Measurements from ENCODE around the gene CELSR2.
"Not testable (repeated sequence)": the region's sequence is repeated elsewhere in the genome, so short reads cannot be mapped to it uniquely, and the experiment has no call there.

CELSR2 gene

DNA sequence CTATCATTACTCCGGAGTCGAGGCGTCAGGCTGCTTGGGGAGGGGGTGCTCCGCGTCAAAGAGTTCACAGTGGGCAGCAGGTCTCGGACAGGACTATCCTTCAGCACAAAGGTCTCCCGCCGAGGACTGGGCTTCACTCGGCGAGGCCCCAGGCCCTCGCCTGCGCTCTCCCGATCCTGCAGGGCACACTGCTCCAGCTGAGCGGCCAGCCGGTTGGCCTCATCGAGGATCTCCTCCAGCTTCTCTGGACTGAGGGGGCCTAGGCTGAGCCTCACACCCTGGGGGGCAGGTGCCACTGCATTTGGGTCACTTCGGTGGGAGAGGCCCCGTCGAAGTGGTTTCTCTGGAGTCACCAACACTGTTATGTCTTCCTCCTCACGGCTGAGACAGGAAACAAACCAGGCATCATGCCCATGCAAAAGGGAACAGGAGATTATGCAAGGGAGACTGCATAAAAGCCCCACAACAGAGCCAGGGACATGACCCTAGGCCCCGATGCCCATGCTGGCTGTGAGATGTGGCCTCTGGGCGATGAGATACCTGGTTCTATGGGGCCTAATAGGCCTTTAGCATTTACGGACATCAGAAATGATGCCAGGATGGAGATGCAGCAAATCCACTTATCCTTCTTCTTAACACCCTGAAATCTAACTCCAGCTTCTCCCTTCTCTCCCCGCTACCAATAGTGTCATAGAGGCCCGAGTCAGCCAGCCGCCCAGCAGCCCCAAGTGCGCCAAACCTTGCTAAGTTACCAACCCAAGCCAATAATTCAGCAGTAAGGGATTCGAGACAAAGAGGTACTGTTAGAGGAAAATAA lies 32.5 kb downstream of the CELSR2 start:
- DNase-seq, result no peak

DNA sequence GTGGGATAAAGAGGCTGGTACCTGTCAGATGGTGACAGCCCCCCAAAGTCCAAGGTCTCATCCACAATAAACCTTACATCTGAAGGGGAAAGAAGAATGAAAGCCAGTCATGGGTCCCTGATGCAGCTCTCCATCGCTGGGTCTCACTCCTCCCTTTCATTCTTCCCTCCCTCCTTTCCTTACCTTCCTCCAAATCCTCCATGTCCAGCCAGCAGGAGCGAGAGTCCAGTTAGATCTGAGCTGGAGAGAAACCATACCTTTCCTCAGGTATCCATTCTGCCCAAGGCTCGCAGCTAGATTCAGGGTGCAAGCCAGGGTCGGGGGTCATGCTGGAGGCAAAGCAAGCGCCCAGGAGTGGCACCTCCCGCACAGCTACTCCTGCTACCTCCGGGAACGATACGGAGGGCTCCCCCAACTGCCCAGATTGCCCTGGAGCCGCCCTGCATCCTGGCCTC lies 33.2 kb downstream of the CELSR2 start:
- no peak for DNase-seq

DNA sequence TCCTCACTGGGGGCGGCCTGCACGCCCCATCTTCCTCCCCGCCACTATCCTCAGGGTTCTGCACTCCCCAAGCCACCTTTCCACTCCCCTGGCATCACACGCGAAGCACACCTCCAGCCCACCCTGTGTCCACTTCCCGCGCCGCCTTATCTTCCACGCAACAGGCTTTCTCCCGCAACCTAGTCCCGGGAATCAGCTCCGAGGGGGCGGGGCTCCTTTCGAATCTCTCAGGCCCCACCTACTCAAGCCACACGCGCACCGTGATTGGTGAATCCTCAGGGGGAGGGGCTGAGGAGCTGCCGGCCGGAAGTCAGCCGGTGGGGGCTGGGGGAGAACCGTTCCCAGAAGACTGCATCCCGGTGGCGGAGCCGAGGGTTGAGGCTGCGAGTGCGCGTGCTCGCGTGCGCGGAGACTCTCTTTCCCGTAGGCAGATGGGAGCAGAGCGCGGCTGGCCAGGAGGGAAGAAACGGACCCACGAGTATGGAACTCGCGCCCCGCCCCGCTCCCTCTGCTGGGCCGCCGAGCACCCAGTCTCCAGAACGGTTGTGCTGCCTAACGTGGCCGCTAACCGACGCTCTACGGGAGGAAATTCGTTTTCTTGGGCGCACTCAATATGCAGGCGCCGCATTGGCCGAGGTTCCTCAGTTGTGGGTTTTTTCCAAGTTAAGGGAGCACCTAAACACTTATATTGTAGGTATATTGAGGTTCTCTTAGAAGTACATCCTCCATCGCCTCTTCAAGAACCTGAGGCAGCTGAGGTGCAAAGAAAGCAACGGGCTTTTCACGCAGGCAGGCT lies 33.8 kb downstream of the CELSR2 start, which contains the start of gene PSRC1:
TSS of gene PSRC1 (minus strand) at position 194 of the 796 bp plus-strand sequence.
- DNase-seq, result peak; percentile 94

DNA sequence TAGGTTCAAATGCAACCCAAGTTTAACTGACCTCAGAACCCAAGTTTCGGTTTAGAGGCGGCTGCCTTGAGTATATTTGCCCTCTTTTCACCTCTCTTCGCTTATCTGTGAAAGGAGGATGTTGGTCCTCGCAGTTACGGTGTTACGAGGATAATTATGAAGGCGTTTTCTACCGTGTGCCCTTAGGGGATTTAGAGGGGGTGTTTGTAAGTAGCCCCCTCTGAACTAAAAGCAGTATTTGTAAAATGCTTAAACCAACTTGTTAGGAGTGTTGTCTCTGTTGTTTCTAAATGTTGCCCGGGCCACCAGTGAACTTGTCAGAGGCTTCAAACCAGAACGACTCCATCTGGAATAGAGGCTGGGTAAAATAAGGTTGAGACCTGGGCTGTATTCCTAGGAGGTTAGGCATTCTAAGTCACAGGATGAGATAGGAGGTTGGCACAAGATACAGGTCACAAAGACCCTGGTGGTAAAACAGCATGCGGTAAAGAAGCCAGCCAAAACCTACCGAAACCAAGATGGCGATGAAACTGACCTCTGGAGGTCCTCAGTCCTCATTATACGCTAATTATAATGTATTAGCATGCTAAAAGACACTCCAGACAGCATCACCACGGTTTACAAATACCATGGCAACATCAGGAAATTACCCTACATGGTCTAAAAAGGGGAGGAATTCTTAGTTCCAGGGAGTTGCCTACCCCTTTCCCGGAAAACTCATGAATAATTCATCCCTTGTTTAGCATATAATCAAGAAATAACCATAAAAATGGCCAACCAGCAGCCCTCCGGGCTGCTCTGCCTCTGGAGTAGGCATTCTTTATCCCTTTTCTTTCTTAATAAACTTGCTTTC lies 34.6 kb downstream of the CELSR2 start:
- DNase-seq, result no peak

DNA sequence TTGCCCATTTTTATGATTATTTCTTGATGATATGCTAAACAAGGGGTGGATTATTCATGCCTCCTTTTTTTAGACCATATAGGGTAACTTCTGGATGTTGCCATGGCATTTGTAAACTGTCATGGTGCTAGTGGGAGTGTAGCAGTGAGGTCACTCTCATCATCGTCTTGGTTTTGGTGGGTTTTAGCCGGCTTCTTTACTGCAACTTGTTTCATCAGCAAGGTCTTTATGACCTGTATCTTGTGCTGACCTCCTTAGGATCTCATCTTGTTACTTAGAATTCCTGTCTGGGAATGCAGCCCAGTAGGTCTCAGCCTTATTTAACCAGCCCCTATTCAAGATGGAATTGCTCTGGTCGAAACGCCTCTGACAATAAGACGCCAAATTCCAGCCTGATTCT lies 37.4 kb downstream of the CELSR2 start:
- not testable (repeated sequence) for DNase-seq

DNA sequence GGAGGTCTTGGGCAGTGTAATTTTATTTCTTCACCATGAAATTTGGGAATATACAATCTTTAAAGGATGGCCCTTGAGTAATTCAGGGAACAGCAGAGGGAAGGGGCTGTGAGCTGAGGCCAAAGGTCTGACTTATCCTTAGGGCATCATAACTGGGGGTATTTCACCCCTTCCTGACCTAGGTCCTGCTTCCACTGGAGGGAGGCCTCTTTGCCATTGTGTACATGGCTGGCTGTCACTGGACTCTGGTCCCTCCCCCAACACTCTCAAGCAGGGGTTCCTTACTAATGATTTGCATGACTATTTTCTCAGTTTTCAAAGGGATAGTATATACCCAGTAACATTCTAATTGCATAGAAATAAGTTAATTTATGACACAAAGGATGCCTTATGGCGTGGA lies 40.8 kb downstream of the CELSR2 start:
- DNase-seq, result no peak

DNA sequence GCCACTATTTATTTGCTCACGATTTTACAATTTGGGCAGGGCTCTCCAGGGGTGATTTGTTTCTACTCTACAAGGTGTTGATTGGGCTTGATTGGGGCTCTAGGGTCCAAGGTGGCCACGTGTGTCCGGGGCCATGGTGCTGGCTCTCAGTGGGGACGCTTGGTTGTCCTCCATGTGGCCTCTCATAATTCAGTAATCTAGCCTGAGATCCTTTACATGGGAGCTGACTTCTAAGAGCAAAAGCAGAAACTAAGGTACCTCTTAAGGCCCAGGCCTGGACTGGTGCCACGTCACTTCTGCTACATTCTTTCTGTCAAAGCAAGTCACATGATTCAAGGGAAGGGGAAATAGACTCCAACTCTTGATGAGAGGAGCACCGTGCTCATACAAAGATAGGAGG lies 41.7 kb downstream of the CELSR2 start:
- DNase-seq, result no peak

DNA sequence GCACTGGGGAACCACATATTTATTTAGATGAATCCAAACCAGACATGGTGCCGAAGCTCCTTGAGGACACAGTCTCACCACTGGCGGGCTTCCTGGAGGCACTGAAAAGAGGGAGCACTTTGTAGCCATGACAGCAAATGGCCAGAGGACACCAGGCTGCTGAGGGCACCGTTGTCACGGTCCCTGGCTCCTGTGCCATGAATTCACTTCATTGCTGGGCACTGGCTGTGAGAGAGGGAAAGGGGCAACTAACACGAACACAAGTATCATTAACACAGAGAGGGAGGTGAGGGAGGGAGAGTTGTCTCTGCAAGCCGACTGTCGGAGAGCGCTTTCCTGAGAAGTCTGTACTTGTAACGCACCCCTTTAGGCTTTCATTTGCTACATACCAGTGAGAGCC lies 43.0 kb downstream of the CELSR2 start:
- DNase-seq, result no peak

DNA sequence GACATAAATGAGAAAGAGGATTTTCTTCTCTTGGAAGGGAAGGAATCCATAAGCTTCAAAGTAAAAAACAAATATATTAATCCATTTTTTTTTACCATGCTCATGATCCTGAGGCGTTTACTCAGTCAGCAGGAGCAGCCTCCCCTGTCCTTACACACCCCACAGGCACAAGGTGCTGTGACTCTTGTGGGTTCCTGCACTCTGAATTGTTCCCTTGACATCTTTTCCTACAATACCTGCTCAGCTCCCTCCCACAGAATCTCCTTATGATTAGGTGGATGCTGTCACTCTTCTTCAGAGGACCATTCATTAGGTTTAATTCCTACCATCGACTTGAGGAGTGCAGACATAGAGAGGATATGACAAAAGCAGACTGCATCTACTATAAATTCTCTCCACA lies 43.7 kb downstream of the CELSR2 start:
- DNase-seq, result no peak

DNA sequence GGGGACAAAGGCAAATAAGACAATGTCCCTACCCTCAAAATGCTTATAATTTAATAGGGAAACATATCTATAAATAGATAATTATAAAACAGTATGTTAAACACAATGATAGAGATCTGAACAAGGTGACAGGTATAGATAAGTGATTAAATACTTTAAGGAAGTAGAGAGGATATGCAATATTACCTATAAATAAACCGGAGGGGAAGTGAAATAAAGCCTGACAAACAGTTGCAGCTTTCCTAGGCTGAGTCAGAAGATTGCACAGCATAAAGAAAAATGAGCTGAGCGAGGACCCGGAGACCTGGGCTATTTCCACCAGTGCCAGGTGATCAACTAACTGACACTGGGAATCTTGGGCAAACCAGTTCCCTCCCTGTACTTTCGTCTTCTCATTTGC lies 45.1 kb downstream of the CELSR2 start:
- no peak for DNase-seq

DNA sequence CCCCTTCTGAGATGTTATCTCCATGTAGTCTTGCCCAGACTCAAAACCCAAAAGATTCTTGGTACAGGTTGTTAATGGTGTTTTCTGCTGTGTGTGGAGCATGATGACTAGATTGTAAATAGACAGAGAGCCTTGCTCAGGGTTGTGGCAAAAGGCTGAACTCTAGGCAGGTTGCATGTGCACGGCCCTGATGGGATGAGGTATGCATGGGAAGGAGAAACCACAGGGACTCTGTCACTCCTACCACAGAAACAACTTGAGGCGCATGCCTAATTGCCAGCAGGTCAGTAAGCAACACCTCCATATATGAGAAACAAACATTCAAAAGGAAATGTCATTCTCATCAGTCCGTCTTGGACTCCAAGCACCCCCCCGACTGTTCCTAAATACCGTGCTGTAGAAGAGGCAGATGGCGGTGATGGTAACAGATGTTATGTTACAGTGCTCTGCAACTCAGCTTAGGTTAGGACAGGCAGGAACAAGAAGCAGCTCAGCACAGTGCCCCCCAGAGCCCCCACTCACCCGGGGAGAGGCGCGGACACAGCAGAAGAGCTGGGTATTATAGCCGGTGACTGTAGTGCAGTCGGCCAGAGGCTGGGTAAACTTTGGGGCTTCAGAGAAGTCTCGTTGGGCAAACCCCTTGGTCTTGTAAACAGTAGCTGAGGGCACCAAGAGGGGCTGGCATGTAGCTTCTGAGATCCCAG lies 46.5 kb downstream of the CELSR2 start:
- no peak for DNase-seq

DNA sequence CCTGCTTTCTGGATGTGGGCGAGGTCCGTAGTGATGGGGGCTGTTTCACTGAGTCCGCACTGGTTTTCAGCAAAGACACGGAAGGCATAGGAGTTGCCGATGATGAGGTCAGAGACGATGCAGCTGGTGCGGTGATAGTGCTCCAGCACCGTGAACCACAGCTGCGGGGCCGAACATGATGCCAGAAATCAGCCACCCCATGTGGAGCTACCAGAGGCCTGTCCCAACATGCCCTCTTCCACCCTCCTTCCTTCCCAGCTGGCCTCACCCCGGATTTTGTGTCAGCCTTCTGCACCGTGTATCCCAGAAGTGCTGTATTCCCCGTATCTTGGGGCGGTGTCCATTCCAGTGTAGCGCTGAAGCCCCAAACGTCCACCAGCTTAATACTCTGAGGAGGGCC lies 47.4 kb downstream of the CELSR2 start:
- no peak for DNase-seq

DNA sequence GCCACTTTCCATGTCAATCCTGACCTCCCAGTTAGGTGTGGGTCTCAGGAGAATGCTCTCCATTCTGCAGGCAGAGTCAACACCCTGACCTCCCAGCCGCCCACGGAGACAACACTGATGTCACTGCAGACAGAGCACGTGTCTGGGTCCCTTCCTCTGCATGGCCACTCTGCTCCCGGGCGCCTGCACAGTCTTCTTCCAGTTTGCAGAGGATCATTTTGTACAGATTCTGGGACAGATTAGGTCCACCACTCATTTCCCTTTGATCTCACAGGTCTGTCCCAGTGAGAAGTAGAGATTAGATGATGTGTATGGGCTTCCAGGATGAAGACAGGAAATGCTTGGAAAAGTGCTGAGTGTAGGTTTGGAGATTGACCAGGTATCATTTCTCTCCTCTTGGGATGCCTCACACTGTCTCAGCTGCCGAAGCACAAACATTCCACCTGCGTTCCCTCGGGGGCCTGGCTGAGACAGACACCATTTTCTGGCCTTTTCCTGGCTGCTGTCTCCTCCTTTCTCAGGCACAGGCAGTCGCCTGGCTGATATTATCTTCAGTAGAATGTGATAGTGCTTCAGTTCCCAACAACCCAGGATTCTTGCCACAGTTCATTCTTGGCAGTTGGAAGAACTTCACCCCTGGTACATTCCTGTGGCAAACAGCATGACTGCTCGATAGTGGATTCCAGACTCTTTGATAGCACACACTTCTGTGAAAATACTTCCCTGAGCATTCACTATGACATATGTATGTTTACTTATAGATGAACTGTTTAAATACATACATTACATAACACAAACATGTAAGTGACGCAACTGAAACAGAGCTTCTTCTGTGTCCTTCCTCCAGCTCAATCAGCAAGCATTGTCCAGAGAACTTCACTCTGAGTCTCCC lies 49.6 kb downstream of the CELSR2 start:
- no peak for DNase-seq

DNA sequence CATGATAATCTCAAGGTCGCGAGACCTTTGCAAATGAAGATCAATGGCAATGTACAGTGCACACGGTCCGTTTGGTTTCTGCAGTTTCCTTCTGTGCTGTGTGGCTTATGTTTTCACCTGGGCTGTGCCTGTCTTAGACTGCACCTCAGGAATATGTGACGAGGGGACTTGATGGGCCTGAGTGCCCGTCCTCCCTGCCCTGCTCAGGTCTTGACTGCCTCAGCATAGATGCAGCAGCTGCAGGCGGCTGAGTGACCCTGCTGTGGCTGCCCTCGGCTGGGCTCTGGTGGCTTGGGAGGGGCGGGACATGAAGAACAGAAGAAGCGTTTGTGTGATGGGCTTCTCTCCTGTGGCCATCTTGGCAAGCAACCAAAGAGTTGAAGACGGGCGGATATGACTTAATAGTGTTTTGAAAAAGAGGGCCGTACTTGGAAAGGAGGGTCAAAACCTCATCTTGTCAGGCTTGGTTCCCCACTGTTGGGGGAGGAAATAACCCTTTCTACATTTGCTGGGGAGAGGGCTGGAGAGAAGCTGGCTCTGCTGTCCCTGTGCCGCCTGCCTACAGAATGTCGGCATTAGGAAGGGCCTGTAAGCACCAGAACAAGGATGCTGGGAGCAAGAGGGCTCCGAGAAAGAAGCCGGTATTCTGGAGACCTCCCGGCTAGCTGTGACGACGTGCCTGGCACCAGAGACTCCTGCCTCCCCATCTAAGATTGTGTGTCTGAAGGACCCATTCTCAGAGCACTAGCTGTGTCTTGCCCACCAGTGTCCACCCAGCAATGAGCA lies 50.4 kb downstream of the CELSR2 start:
- no peak for DNase-seq

DNA sequence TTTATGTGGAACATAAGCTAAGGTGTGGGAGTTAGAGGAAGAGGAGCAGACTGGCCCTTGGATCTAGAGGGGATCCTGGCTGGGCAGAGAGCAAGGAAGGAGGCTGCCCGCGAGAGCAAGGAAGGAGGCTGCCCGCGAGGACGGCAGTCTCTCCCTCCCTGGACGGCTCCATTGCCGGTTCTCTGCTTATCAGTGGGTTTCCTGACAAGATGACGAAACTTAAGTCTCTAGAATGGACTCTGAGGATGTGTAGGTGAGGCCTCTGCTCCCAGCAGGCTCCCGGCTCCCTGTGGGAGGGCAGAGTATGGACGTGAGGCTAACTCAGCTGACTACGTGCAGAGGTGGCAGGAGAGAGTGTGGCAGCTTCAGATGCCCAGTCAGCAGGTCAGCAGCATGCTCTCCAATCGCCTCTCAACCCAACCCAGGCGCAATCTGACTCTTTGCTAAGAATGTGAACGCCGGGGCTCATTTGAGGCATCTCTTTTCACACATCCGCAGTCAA lies 51.4 kb downstream of the CELSR2 start:
- DNase-seq, result no peak

DNA sequence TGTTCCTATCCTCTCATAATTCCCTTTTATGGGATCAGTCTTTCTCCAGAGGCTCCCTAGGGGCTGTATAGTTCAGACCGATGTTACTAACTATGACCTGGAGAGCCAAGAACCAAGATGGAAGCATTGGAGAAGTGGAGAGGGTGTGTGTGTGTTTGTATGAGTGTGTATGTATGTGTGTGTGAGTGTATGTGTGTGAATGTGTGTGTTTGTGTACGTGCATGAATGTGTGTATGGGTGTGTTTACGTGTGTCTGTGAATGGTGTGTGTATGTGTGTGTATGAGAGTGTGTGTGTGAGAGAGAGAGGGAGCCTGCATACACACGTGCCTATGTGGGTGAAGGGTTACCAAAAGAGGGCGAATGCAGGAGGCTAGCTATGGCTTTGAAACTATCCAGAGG lies 52.5 kb downstream of the CELSR2 start:
- DNase-seq, result no peak

DNA sequence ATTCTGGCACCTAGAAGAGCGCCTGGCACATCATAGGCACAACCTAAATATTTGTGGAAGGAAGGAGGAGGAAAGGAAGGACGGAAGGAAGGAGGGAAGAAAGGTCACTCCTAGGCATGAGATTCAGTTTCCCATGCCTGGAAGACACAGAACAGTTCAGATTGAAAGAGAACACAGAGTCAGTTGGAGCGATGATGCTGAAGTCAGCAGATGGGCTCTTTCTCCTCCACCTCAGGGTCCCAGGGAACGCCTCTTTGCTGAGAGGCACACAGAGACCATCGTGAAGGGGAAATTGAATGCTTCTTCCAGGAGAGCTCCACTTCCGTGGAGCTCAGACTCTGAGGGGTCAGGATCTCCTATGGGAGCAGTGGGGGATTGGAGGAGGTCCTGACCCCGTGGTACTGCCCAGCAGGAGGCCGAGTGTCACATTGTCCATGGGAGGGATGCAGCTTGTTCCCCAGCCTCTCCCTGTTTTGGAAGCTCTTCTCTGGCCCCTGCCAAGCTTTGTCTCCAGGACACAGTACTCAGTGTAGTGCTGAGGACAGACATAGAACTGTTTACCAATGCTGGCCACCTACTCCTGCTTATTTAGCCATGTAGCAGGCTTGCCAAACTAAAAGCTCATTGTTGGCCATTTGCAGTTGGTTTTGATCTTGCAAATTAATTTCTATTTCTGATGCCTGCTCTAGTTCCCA lies 55.0 kb downstream of the CELSR2 start:
- DNase-seq, result no peak

DNA sequence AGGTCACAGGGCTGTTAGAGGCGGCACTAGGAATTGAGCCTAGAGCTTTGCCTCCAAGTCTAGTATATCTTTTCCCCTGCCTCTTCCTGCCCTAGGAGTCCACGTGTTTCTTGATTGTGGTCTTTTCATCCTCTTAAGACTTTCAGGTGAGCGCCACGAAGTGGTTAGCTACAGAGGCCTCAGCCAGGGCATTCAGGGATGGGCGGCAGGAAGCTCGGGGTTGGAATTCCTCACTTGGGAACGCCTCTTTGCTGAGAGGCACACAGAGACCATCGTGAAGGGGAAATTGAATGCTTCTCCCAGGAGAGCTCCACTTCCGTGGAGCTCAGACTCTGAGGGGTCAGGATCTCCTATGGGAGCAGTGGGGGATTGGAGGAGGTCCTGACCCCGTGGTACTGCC lies 56.7 kb downstream of the CELSR2 start:
- not testable (repeated sequence) for DNase-seq

DNA sequence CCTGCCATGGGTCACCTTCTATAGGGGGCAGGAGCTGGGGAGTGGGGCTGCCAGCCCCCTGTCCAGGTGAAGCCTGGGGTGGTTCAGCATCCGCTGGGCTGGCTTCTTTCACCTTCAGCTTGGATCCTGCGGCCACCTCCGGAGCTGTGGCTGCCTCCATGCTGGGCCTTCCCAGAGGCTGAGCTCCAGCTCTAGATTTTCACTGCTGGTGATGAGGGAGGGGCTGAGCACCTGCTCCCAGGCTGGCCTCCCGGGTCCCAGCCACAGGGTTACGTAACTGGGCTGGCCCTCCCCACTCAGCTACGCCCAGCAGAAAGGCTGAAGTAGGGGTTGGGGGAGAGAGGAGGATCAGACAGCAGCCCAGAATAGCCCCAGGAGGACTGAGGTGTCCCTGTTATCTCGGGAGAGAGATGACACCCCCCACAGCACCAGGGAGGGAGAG lies 57.5 kb downstream of the CELSR2 start, which contains the start of gene MYBPHL:
TSS of gene MYBPHL (minus strand) at position 180 of the 442 bp plus-strand sequence. CDS start at position 160, 20 bp downstream.
- DNase-seq, result no peak
